HG02798 (cell line): ENCODE results near the gene FEN1.

Source experiments
- ATAC-seq: cut with Tn5 transposase; IDR thresholded peaks from one replicate; pipeline ENCODE4 v1.9.1; 2021; ENCODE audit warnings: mild to moderate bottlenecking; ENCODE audit not compliant: unreplicated experiment, poor library complexity

FEN1 gene

DNA sequence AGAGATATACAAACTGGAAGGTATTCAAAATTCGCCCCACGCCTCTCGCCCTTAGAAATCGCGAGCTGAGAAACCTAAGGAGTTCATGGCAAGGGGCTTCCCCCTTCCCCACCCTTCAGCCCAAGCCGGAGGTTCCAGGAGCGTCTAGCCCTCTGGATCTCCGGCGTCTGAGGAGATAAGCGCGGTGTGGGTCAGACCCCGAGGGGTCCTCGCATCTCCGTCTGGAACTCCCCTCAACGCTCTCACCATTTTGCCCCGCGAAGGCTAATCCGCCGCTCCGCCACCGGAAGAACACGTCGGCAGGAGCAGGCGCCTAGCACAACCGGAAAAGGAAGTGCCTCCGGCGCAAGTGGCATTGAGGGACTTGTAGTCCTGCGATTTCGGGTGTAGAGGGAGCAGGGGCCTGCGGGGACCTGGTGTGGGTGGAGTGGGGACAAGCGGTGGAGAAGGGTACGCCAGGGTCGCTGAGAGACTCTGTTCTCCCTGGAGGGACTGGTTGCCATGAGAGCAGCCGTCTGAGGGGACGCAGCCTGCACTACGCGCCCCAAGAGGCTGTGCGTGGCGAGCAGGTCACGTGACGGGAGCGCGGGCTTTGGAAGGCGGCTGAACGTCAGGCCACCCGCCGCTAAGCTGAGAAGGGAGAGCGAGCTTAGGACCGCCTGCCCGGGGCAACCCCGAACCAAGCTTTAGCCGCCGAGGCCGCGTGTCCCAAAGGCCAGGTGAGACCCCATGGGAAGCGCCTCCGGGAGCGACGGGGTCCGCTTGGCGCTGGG lies at the start of gene FEN1, which contains the start of gene TMEM258:
Gene FEN1, plus strand, starts transcription at position 602 of the 773 bp plus-strand sequence. CDS start 2,451 bp downstream, outside the sequence.
Gene TMEM258, minus strand, starts transcription at position 290 of the 773 bp plus-strand sequence. Its CDS starts 41 bp downstream, at position 249.
- ATAC-seq = peak; percentile 89

GRCh38 chr11:61743486-61744095 lies 49.1 kb upstream of the FEN1 start:
- no peak for ATAC-seq

DNA sequence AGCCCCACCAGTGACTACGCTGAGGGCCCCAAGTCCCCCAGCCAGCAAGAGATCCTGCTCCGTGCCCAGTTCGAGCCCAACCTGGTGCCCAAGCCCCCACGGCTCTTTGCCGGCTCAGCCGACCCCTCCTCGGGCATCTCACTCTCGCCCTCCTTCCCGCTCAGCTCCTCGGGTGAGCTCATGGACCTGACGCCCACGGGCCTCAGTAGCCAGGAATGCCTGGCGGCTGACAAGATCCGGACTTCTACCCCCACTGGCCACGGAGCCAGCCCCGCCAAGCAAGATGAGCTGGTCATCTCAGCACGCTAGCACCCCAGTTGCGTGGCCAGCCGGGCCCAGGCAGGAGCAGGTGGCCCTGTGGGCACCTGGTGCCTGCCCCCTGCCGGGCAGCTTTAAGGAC lies 48.5 kb upstream of the FEN1 start:
- no peak for ATAC-seq

DNA sequence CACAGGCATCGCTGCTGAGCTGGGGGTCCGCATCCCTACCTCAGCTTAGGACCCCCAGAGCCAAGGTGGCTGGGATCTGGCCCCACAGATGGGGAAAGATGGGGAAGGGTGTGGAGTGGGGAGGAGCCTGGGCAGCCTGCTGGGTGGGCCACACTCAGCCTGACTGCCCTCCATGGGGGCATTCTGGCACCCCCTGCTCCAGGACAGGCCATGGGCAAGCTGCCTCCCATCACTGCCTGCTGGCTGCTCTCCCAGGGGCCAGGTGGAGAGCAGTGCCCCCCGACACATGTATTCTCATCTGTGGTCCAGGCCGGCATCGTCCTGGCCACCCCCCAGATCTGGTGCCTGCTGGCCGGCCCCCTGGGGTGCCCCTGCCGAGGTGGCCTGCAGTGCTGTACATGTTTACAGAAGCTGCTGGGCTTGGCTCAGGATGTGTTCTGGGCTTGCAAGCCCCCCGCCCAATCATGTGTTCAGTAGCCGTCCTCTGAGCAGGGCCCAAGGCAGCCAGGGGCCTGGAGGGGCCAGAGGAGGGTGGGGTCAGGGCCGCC lies 48.0 kb upstream of the FEN1 start:
- ATAC-seq = no peak

GRCh38 chr11:61745781-61746441 lies 46.8 kb upstream of the FEN1 start:
- no peak for ATAC-seq

GRCh38 chr11:61746442-61747191 lies 46.1 kb upstream of the FEN1 start:
- ATAC-seq = no peak

- peak; percentile 71 for ATAC-seq
Measured at GRCh38 chr11:61747192-61747966, 45.3 kb upstream of the FEN1 start.

DNA sequence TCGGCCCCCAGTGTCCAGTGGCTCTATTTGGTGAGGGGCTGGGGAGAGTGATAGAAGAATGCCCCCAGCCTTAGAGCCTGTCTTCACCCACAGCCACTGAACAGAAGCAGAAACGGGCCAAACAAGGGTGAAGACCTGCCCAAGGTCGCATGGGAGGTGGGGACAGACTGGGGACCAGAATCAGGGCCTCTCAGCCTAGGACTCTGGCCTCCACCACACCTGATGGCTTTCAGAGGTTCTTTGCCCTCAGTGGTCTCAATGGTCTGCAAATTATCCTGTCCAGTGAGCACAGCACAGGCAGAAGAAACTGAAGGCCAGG lies 44.8 kb upstream of the FEN1 start:
- no peak for ATAC-seq

- ATAC-seq = no peak
Measured at GRCh38 chr11:61749591-61750217, 43.0 kb upstream of the FEN1 start.

DNA sequence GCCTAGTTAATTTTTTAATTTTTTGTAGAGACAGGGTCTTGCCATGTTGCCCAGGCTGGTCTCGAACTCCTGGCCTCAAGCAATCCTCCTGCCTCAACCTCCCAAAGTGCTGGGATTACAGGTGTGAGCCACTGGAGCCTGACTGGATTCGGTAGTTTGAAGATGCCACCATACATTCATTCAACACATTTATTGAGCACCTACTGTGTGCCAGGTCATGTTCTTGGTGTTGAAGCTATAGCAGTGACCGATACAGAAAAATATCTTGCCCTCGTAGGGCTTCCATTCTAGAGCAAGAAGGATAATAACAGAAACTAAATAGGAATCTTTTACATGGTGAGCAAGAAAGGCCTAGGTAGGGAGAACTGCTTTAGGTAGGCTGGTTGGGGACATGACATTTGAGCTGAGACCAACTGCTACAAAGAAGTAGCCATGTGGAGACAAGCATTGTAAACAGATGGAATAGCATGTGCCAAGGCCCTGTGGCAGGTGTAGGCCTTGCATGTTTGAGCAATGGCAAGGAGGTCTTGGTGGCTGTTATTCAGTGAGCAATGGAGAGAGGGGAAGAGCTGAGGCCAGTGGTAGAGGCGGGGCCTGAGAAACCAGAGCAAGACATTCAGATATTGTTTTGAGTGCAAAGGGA lies 42.0 kb upstream of the FEN1 start:
- no peak for ATAC-seq

- ATAC-seq = no peak
Measured at GRCh38 chr11:61751384-61751783, 41.3 kb upstream of the FEN1 start.

- ATAC-seq = peak; percentile 47
Measured at GRCh38 chr11:61752117-61752924, 40.4 kb upstream of the FEN1 start, which contains the start of gene MYRF. TSS of gene MYRF (plus strand) at chr11:61752636. CDS start at chr11:61752745, 109 bp downstream.

- no peak for ATAC-seq
Measured at GRCh38 chr11:61752925-61753521, 39.7 kb upstream of the FEN1 start.

DNA sequence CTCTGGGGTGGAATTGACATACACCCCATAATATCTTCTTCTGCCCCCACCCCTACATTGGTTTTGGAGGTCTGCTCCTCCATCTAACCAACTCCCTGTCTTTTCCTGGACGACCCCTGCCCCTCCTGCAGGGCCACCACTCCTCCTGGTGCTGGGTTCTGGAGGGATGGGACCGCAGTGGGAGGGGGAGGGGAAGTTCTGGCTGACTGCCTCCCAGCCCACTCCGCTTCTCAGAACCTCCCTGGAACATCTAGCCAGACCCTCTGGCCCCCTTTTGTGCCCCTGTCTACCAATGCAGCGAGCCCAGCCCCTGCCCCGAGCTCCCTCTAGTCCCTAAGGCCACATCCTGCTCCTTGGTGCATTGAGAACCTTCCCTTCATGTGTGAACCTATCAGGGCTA lies 39.0 kb upstream of the FEN1 start:
- no peak for ATAC-seq

GRCh38 chr11:61754534-61755482 lies 37.9 kb upstream of the FEN1 start:
- ATAC-seq = no peak

DNA sequence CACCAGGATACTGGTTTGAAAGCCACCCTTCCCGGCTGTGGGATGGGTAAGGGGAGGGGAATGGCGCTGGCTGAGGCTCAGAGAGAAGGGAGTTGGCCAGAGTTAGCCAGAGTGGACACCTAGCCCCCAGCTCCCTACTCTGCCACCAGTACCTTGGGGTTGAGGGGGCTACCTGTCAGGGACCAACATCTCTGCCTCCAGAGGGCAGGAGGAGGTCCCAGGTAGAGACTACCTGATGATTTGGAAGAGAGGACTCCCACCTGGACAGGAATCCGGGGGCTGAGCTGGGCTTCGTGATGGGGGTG lies 36.6 kb upstream of the FEN1 start:
- no peak for ATAC-seq
